Mesendoderm (in vitro differentiated cells): Measurements from ENCODE around the gene KRTAP12-1.

Experiments
- DNase-seq: peaks from one replicate; pipeline ENCODE4 v3.0.0; 2013
- H2AK5ac ChIP-seq: 2 replicates; pipeline ENCODE4 v1.6.1; 2013; ENCODE audit warnings: low read length, inconsistent platforms
- H2BK120ac ChIP-seq: 2 replicates; pipeline ENCODE4 v1.6.1; 2013; ENCODE audit warnings: low read depth, mild to moderate bottlenecking, low read length, moderate library complexity, mixed read lengths
- H2BK15ac ChIP-seq: replicated peaks from 2 replicates; pipeline ENCODE4 v1.6.1; 2013; ENCODE audit warnings: low read depth, mild to moderate bottlenecking, moderate library complexity
- H2BK5ac ChIP-seq: 2 replicates; pipeline ENCODE4 v1.6.1; 2013; ENCODE audit warnings: low read length, inconsistent platforms
- H3K18ac ChIP-seq: 2 replicates; pipeline ENCODE4 v1.6.1; 2013; ENCODE audit warnings: mild to moderate bottlenecking, low read length, mixed read lengths
- H3K23ac ChIP-seq: one replicate; pipeline ENCODE4 v1.6.1; 2013; ENCODE audit warnings: low read length
- H3K27ac ChIP-seq: 2 replicates; pipeline ENCODE4 v1.5.1; 2013; ENCODE audit warnings: low read depth, mild to moderate bottlenecking, inconsistent platforms, low read length, moderate library complexity
- H3K27me3 ChIP-seq: 2 replicates; pipeline ENCODE4 v1.6.1; 2013; ENCODE audit warnings: low read length, control low read depth, mild to moderate bottlenecking, inconsistent platforms; ENCODE audit not compliant: insufficient read depth, poor library complexity
- H3K36me3 ChIP-seq: 2 replicates; pipeline ENCODE4 v1.6.1; 2013; ENCODE audit warnings: low read length, inconsistent platforms; ENCODE audit not compliant: control insufficient read depth, insufficient read depth
- H3K4ac ChIP-seq: one replicate; pipeline ENCODE4 v1.6.1; 2013; ENCODE audit warnings: low read depth, mild to moderate bottlenecking, low read length, moderate library complexity
- H3K4me1 ChIP-seq: 2 replicates; pipeline ENCODE4 v1.6.1; 2013; ENCODE audit warnings: low read depth, low read length, inconsistent platforms; ENCODE audit not compliant: control insufficient read depth
- H3K4me2 ChIP-seq: 2 replicates; pipeline ENCODE4 v1.6.1; 2013; ENCODE audit warnings: low read length
- H3K4me3 ChIP-seq: 2 replicates; pipeline ENCODE4 v1.5.1; 2013; ENCODE audit warnings: mild to moderate bottlenecking, low read length
- H3K56ac ChIP-seq: one replicate; pipeline ENCODE4 v1.6.1; 2013; ENCODE audit warnings: low read length
- H3K79me1 ChIP-seq: 2 replicates; pipeline ENCODE4 v1.6.1; 2013; ENCODE audit warnings: low read length, inconsistent platforms
- H3K79me2 ChIP-seq: 2 replicates; pipeline ENCODE4 v1.6.1; 2013; ENCODE audit warnings: mild to moderate bottlenecking, low read length; ENCODE audit not compliant: control insufficient read depth, insufficient read depth
- H3K9ac ChIP-seq: 2 replicates; pipeline ENCODE4 v1.6.1; 2013; ENCODE audit warnings: low read length, inconsistent platforms
- H4K5ac ChIP-seq: one replicate; pipeline ENCODE4 v1.6.1; 2013; ENCODE audit warnings: low read length
- H4K8ac ChIP-seq: one replicate; pipeline ENCODE4 v1.6.1; 2013; ENCODE audit warnings: low read depth, mild to moderate bottlenecking, control low read depth, low read length, moderate library complexity
- WGBS: extraction: QIAGEN DNeasy Blood & Tissue Kit; methylation state at CpG from one replicate; pipeline ENCODE4 v1.1.7; 2013; ENCODE audit warnings: low lambda C conversion rate, missing lambda C conversion rate; ENCODE audit not compliant: insufficient coverage; ENCODE audit errors: extremely low coverage; 5-methylcytosine and 5-hydroxymethylcytosine counted together

Gene KRTAP12-1

DNA sequence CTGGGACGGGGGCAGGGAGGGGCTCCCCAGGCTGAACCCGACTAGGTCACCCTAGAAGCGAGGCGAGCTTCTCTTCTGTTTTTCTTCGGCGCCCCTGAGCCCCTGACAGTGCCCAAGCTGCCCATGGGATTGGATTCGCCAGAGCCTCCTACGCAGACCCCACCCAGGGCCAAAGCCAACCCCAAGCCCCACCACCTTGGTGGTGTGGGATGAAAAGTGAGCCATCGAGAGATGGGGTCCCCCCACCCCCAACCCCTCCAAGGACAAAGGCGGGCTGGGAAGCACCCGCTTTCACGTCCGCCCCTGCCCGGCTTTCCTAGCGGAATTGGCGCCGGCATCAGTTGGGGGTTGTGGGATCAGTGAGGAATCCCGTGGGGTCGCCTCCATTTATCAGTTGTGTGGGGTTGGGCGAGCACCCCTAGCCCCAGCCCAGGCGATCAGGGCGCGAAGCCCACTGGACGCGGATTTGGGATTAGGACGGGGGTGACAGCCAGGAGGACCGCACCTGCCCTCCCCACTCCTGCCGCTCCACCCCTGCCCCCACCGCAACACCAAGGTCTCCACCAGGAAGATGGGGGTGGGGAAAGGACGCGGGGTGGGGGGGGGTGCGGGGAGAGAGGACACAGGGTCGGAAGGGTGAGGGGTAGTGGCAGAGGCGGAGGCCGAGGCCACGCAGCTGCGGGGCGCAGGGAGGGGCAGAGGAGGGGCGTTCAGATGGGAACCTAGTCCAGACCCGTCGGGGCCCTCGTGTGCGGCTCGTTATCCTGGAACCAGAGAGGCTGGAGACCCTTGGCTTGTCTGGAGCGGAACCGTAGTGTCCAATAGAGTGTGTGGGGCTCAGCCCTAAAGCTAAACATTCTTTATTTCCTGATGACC is 25.0 kb upstream of the KRTAP12-1 start:
- Histone ChIP-seq H3K56ac (peak overlapping the region; percentile 99), H3K18ac (peak overlapping the region; percentile 13), H3K4me1 (peaks cover 27% of the 10 kb centered on the region), H3K4me2 (peak overlapping the region; percentile 82), H4K8ac (no peak overlapping the region), H3K4ac (peak overlapping the region; percentile 64), H3K4me3 (no peak overlapping the region), H2BK15ac (no peak overlapping the region), H3K23ac (peak overlapping the region; percentile 100), H3K79me2 (peaks cover 10% of the 10 kb centered on the region), H3K27ac (peak overlapping the region; percentile 20), H4K5ac (no peak overlapping the region), H3K36me3 (no peaks in the 10 kb centered on the region), H3K79me1 (peaks cover 8% of the 10 kb centered on the region), H2AK5ac (no peak overlapping the region), H3K9ac (peak overlapping the region; percentile 87), H3K27me3 (no peaks in the 10 kb centered on the region), H2BK120ac (no peak overlapping the region), H2BK5ac (peak overlapping the region; percentile 99)
- no CpG with 5 or more reads among the region's 46 CpGs for WGBS
- no peak for DNase-seq

DNA sequence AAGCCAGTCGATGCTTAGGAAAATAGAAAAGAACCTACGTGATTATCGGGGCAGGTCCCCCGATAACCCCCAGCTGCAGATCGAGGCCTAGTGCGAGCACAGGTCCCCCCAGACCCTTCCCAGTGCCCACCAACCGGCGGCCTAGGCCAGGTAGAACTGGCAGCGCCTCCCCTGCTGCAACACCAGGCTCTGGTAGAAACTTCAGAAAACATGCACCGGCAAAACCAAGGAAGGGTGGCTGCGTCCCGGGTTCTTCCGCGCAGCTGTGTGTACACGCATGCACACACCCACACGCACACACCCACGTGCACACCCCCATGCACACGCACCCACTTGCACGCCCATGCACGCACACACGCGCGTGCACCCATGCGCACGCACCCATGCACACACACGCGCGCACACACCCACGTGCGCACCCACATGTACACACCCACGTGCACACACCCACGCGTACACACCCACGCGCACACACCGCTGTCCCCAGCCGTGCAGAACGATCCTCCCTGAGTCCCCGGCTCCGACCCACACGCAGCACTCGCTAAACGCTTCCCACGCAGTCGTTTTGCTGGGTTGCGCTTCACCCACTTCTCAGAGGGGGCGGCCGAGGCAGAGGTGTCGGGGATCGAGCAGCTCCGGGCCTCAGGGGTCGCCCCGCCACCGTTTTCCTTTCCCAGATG is 24.2 kb upstream of the KRTAP12-1 start:
- peak overlapping the region; percentile 20 for H3K27ac ChIP-seq
- no CpG with 5 or more reads among the region's 54 CpGs for WGBS
- H2BK5ac ChIP-seq: peak overlapping the region; percentile 99
- no peak overlapping the region for H4K5ac ChIP-seq
- H3K27me3 ChIP-seq: no peaks in the 10 kb centered on the region
- no peak overlapping the region for H2BK120ac ChIP-seq
- H4K8ac ChIP-seq: no peak overlapping the region
- peak overlapping the region; percentile 82 for H3K4me2 ChIP-seq
- H3K4me3 ChIP-seq: peak overlapping the region; percentile 14
- H3K79me1 ChIP-seq: peaks cover 10% of the 10 kb centered on the region
- H3K4me1 ChIP-seq: peaks cover 26% of the 10 kb centered on the region
- peaks cover 10% of the 10 kb centered on the region for H3K79me2 ChIP-seq
- peak overlapping the region; percentile 13 for H3K18ac ChIP-seq
- H3K23ac ChIP-seq: peak overlapping the region; percentile 100
- peak overlapping the region; percentile 99 for H3K56ac ChIP-seq
- peak overlapping the region; percentile 87 for H3K9ac ChIP-seq
- peak overlapping the region; percentile 64 for H3K4ac ChIP-seq
- no peak overlapping the region for H2BK15ac ChIP-seq
- H2AK5ac ChIP-seq: peak overlapping the region; percentile 100
- no peaks in the 10 kb centered on the region for H3K36me3 ChIP-seq
- no peak for DNase-seq

DNA sequence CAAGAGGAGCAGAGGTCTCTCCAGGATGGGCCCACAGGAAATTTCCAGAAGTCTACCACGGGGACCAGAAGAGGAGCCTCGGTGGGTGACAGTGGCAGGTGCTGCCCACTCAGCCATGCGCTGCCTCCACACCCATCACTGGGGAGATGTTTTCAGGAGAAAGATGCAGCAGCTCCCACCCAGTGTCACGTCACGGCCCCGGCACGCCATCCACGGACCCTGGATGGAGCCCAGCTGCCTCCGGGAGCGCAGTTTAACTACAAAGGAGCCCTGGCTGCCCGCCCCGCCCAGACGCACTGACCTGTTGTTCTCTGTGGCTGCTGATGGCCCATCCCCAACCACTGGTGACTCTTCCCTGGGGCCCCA is 22.7 kb upstream of the KRTAP12-1 start:
- Histone ChIP-seq H3K27ac (no peak overlapping the region), H3K4me3 (no peak overlapping the region), H2AK5ac (no peak overlapping the region), H3K4me2 (no peak overlapping the region), H3K36me3 (no peaks in the 10 kb centered on the region), H3K9ac (peak overlapping the region; percentile 52), H3K27me3 (no peaks in the 10 kb centered on the region), H2BK5ac (peak overlapping the region; percentile 47), H3K23ac (no peak overlapping the region), H3K79me2 (peaks cover 10% of the 10 kb centered on the region), H3K79me1 (peaks cover 10% of the 10 kb centered on the region), H3K56ac (peak overlapping the region; percentile 78), H4K5ac (no peak overlapping the region), H3K18ac (peak overlapping the region; percentile 42), H2BK120ac (no peak overlapping the region), H3K4me1 (peaks cover 23% of the 10 kb centered on the region), H3K4ac (peak overlapping the region; percentile 93), H4K8ac (no peak overlapping the region), H2BK15ac (no peak overlapping the region)
- WGBS: no CpG with 5 or more reads among the region's 13 CpGs
- DNase-seq: no peak

DNA sequence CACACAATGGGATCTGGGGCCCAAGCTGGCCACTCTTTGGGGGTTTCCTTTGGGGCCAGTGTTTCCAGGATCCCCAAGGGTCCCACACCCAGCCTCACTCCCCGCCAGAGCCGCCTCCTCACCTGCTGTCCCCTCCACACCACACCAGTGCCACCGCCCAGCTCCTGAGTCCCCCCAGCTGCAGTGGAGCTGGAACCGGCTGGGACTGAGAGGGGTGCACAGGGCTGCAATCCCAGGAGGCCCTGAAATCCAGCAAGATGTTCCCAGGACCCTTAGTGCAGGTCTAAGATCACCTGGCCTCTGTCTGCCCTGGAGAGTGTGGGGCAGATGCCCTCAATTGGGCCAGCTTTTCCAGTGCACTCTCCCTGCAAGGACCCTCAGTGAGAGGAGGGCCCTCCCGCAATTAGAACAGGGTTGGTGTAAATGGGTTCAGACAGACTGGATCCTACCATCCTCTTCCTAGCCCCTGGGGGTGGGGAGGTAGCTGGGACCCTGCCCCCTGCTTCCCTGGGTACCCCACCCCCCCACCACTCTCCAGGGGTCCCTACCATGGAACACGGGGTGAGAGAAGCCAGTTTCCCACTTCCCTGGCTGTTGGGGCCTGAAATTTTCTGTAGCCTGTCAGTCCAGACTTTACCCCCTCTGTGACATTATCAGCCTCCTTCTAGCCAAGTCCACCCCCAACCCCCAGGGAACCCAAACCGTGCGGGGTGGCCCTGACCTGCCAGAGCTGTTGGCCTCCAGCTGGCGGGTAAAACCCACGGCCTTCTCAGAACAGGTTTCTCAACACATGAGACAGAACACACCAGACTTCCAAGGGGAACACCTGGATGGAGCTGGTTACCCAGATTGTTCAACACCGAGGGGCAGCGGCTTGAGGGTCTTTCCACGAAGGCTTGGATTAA is 22.0 kb upstream of the KRTAP12-1 start:
- Histone ChIP-seq H3K36me3 (no peaks in the 10 kb centered on the region), H4K5ac (no peak overlapping the region), H4K8ac (no peak overlapping the region), H2BK15ac (no peak overlapping the region), H3K4me2 (no peak overlapping the region), H3K18ac (peak overlapping the region; percentile 42), H3K79me2 (peaks cover 10% of the 10 kb centered on the region), H2BK5ac (peak overlapping the region; percentile 71), H2BK120ac (no peak overlapping the region), H3K4ac (peak overlapping the region; percentile 93), H3K23ac (peak overlapping the region; percentile 92), H3K27me3 (no peaks in the 10 kb centered on the region), H3K27ac (no peak overlapping the region), H3K4me3 (no peak overlapping the region), H3K79me1 (peaks cover 10% of the 10 kb centered on the region), H3K56ac (peak overlapping the region; percentile 78), H3K4me1 (peaks cover 23% of the 10 kb centered on the region), H3K9ac (peak overlapping the region; percentile 52), H2AK5ac (peak overlapping the region; percentile 87)
- DNase-seq: no peak
- no CpG with 5 or more reads among the region's 13 CpGs for WGBS

DNA sequence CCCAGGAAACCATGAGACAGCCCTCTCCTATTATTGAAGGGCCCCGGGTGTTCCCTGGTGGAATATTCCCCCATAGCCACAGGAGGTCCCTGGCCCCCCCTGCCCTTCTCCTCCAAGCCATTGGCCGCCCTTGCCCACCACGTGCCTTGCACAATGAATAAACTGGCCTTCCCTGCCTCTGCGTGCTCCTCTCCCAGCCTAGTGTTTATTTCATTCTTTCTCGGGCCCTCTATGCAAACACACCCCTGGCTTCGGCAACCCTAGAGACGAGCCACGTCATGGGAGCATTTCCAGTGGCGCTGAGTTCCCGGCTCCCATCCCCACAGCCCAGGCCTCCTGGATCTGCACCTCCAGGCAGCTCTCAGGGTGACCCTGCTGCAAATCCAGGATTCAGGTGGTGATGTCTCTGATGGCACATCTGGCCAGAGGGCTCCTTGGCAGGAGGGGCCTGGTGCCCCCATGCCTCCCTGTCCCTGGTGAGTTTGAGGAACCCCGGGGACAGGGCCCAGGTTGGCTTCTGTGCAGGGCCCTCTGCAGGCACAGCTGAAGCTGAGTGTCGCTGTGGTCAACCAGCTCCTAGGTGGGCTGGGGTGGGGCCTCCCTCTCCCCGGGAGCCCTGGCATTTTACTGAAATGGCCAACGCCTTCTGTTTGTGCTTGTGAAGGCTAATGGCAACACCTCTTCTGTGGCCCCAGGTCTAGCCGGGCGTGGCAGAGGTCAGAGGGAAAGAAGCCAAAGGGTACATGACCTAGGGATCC is 21.2 kb upstream of the KRTAP12-1 start:
- H3K79me1 ChIP-seq: peaks cover 10% of the 10 kb centered on the region
- peak overlapping the region; percentile 71 for H2BK5ac ChIP-seq
- no peak overlapping the region for H2BK15ac ChIP-seq
- no peak overlapping the region for H3K4me2 ChIP-seq
- no peak overlapping the region for H4K8ac ChIP-seq
- peak overlapping the region; percentile 87 for H2AK5ac ChIP-seq
- H4K5ac ChIP-seq: no peak overlapping the region
- H3K36me3 ChIP-seq: no peaks in the 10 kb centered on the region
- no peak overlapping the region for H2BK120ac ChIP-seq
- no peak overlapping the region for H3K23ac ChIP-seq
- H3K4me1 ChIP-seq: peaks cover 21% of the 10 kb centered on the region
- H3K27me3 ChIP-seq: no peaks in the 10 kb centered on the region
- H3K27ac ChIP-seq: no peak overlapping the region
- H3K9ac ChIP-seq: peak overlapping the region; percentile 52
- H3K4ac ChIP-seq: peak overlapping the region; percentile 79
- peak overlapping the region; percentile 42 for H3K18ac ChIP-seq
- no CpG with 5 or more reads among the region's 16 CpGs for WGBS
- peak overlapping the region; percentile 78 for H3K56ac ChIP-seq
- peaks cover 10% of the 10 kb centered on the region for H3K79me2 ChIP-seq
- no peak overlapping the region for H3K4me3 ChIP-seq
- no peak for DNase-seq
